K562 (cell line): ENCODE results near the gene CD300A. TPM values are rescaled to one million over a fixed set of nuclear protein-coding genes. Genes with fewer than 3 reads are reported as not detected.

Source experiments
- CCNT2 ChIP-seq: IDR thresholded peaks from 2 replicates; pipeline ENCODE4 v1.6.1; 2011; ENCODE audit warnings: borderline replicate concordance, low read depth, mild to moderate bottlenecking, moderate library complexity, mixed read lengths, low read length; ENCODE audit not compliant: insufficient read length; ENCODE audit errors: extremely low read depth
- E4F1 ChIP-seq: fragments of 250-450 bp; sonication (Bioruptor Pico); IDR thresholded peaks from 2 replicates; pipeline ENCODE4 v1.5.0; 2021; ENCODE audit warnings: mild to moderate bottlenecking, borderline replicate concordance
- IFI16 ChIP-seq: fragments of 250-450 bp; sonication (Bioruptor Pico); IDR thresholded peaks from 2 replicates; pipeline ENCODE4 v2.1.2; 2022; ENCODE audit warnings: mild to moderate bottlenecking, inconsistent platforms
- KAT7 ChIP-seq: sonication (generic); formaldehyde crosslinking; IDR thresholded peaks from 2 replicates; pipeline ENCODE4 v1.8.0; 2022; ENCODE audit warnings: missing genetic modification reagents, mild to moderate bottlenecking, borderline replicate concordance
- LEF1 ChIP-seq: fragments of 450-650 bp; IDR thresholded peaks from 2 replicates; pipeline ENCODE4 v1.6.1; 2016; ENCODE audit warnings: mild to moderate bottlenecking
- NR2C1 ChIP-seq, 2 experiments: fragments of 450-650 bp; IDR thresholded peaks; 2 replicates each; pipeline ENCODE4 v1.6.1; 2017; ENCODE audit warnings: mild to moderate bottlenecking in 2 of 2, antibody characterized with exemption in 1 of 2, inconsistent platforms in 1 of 2, missing compliant biosample characterization in 1 of 2, missing genetic modification characterization in 1 of 2
- PCBP1 ChIP-seq: fragments of 200-400 bp; formaldehyde crosslinking; IDR thresholded peaks from 2 replicates; pipeline ENCODE4 v1.6.1; 2018; ENCODE audit warnings: mild to moderate bottlenecking, low read depth, low read length; ENCODE audit not compliant: poor library complexity, severe bottlenecking
- POLR2G ChIP-seq: fragments of 200-400 bp; formaldehyde crosslinking; IDR thresholded peaks from 2 replicates; pipeline ENCODE4 v1.6.1; 2017; ENCODE audit warnings: low read depth, mild to moderate bottlenecking, antibody characterized with exemption, low read length, moderate library complexity
- RAD51 ChIP-seq: fragments of 450-650 bp; IDR thresholded peaks from 2 replicates; pipeline ENCODE4 v1.7.1; 2016; ENCODE audit warnings: low read depth, mild to moderate bottlenecking, borderline replicate concordance
- ZNF766 ChIP-seq: fragments of 200-800 bp; sonication (Bioruptor generic); conservative IDR thresholded peaks from 2 replicates; pipeline ENCODE4 v1.6.1; 2016; ENCODE audit warnings: missing genetic modification characterization, missing compliant biosample characterization
- polyA plus RNA-seq, 8 experiments: library from polyadenylated mRNA; depleted of rRNA in 4 of 8; stranded (reverse) in 5 of 8; unstranded in 3 of 8; fragments of >200 nt; fragmentation: Nextera tagmentation in 2 of 8; fragmentation: Illumina TruSeq in 1 of 8; extraction: Ambion mirVana in 2 of 8; extraction: Trizol in 1 of 8; gene quantifications; 2 replicates each; pipeline versions ENCODE4 v1.2.1 to v1.2.3, GENCODE V29; 2011 to 2014; ENCODE audit warnings: inconsistent platforms in 1 of 8, missing spikeins in 1 of 8
- total RNA-seq, 7 experiments: library from RNA; depleted of rRNA in 6 of 7; stranded (reverse); fragments of >200 nt in 6 of 7; fragmentation: Illumina TruSeq in 2 of 7; extraction: Trizol in 2 of 7; gene quantifications; 2 replicates each; pipeline versions ENCODE4 v1.2.1 to v1.2.3, GENCODE V29; 2011 to 2021; ENCODE audit warnings: low replicate concordance in 1 of 7
- TF ChIP-seq, protein P1 (sequence below): sonication (generic); IDR thresholded peaks from 2 replicates; pipeline ENCODE4 v1.6.1; 2016
- TF ChIP-seq, protein P2 (sequence below): sonication (generic); formaldehyde crosslinking; IDR thresholded peaks from 2 replicates; pipeline ENCODE4 v1.8.1; 2023; ENCODE audit warnings: mild to moderate bottlenecking, missing genetic modification reagents
- TF ChIP-seq, protein P3 (sequence below): fragments of 450-650 bp; IDR thresholded peaks from 2 replicates; pipeline ENCODE4 v1.6.1; 2016; ENCODE audit warnings: missing biosample characterization, missing genetic modification characterization
- TF ChIP-seq, protein P4 (sequence below): fragments of 450-650 bp; IDR thresholded peaks from 2 replicates; pipeline ENCODE4 v1.6.1; 2016

The CD300A gene
- total and polyA plus RNA-seq, 9 of the 15 experiments (the other 6 are each of a cell fraction or from before 2014, with no cell fraction given) = 0.21 to 1.7 (median 0.41) TPM; not detected in 1

DNA sequence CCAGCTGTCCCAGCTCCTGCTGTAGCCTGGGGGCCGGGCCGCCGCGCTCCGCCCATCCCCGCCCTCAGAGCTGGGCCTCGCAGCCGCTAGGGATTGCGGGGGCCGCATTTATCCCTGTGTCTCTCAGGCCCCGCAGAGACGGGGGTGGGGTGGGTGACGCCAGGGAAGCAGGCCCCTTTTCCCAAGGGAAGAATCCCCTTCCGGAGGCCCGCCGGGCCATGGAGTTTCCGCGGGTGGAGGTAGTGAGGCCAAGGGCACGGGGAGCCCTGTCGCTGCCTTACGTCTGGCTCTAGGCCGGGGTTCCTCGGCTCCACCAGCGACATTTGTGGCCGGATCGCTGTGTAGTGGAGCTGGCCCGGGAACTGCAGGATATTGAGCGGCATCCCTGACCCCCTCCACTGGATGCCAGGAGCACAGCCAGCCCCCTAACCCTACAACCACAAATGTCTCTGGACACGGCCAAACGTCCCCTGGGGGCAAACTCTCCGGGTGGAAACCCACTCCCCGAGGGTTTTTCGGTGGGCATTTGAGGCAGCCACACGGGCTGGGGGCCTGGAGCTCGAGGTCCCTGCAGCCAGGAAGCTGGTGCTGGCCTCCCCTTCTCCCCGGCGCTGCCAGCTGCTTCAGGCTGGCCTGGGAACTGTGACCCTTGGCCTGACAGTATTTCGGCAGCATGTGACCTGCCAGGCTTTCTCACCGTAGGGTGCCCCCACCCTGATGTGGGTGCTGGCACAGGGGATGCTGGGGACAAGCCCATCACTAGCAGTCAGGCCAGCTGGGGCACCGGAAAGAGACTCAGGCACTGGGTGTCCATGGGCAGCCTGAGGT is 12.0 kb upstream of the CD300A start (continued):
- TF ChIP-seq, protein P1, sequence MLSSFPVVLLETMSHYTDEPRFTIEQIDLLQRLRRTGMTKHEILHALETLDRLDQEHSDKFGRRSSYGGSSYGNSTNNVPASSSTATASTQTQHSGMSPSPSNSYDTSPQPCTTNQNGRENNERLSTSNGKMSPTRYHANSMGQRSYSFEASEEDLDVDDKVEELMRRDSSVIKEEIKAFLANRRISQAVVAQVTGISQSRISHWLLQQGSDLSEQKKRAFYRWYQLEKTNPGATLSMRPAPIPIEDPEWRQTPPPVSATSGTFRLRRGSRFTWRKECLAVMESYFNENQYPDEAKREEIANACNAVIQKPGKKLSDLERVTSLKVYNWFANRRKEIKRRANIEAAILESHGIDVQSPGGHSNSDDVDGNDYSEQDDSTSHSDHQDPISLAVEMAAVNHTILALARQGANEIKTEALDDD = no peak
- TF ChIP-seq CCNT2 (peak; percentile 47), RAD51 (no peak), POLR2G (peak; percentile 76), NR2C1 (IDR thresholded peaks at IDR 0.05) (no peak), NR2C1 (tag; IDR thresholded peaks at IDR 0.05) (no peak), KAT7 (CRISPR knock-in tag) (no peak), IFI16 (CRISPR knock-in tag) (no peak), PCBP1 (peak; percentile 42), LEF1 (0 out of 2 replicates have a peak, but pooled peaks have one; percentile 21), E4F1 (no peak), ZNF766 (CRISPR knock-in tag) (no peak)
- TF ChIP-seq, protein P2, sequence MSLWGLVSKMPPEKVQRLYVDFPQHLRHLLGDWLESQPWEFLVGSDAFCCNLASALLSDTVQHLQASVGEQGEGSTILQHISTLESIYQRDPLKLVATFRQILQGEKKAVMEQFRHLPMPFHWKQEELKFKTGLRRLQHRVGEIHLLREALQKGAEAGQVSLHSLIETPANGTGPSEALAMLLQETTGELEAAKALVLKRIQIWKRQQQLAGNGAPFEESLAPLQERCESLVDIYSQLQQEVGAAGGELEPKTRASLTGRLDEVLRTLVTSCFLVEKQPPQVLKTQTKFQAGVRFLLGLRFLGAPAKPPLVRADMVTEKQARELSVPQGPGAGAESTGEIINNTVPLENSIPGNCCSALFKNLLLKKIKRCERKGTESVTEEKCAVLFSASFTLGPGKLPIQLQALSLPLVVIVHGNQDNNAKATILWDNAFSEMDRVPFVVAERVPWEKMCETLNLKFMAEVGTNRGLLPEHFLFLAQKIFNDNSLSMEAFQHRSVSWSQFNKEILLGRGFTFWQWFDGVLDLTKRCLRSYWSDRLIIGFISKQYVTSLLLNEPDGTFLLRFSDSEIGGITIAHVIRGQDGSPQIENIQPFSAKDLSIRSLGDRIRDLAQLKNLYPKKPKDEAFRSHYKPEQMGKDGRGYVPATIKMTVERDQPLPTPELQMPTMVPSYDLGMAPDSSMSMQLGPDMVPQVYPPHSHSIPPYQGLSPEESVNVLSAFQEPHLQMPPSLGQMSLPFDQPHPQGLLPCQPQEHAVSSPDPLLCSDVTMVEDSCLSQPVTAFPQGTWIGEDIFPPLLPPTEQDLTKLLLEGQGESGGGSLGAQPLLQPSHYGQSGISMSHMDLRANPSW (CRISPR knock-in tag) = no peak
- TF ChIP-seq, protein P3, sequence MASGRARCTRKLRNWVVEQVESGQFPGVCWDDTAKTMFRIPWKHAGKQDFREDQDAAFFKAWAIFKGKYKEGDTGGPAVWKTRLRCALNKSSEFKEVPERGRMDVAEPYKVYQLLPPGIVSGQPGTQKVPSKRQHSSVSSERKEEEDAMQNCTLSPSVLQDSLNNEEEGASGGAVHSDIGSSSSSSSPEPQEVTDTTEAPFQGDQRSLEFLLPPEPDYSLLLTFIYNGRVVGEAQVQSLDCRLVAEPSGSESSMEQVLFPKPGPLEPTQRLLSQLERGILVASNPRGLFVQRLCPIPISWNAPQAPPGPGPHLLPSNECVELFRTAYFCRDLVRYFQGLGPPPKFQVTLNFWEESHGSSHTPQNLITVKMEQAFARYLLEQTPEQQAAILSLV (tag) = no peak
- TF ChIP-seq, protein P4, sequence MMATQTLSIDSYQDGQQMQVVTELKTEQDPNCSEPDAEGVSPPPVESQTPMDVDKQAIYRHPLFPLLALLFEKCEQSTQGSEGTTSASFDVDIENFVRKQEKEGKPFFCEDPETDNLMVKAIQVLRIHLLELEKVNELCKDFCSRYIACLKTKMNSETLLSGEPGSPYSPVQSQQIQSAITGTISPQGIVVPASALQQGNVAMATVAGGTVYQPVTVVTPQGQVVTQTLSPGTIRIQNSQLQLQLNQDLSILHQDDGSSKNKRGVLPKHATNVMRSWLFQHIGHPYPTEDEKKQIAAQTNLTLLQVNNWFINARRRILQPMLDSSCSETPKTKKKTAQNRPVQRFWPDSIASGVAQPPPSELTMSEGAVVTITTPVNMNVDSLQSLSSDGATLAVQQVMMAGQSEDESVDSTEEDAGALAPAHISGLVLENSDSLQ = no peak
